Astrocyte of the spinal cord (primary cell): ENCODE data around the gene IGF2BP1.
A peak's percentile ranks its signal among the peaks of the same experiment; 100 is the strongest.
"Not testable (repeated sequence)": the region's sequence is repeated elsewhere in the genome, so short reads cannot be mapped to it uniquely, and the experiment has no call there.

Source experiments
- DNase-seq: peaks from one replicate; pipeline ENCODE4 v3.0.0; 2011; ENCODE audit warnings: low read depth, low spot score
- H3K4me3 ChIP-seq: 2 replicates; pipeline ENCODE4 v1.5.1; 2011; ENCODE audit warnings: low read depth, mild to moderate bottlenecking, low read length, moderate library complexity
- in situ Hi-C: cut with HindIII; loops from 2 replicates; pipeline ENCODE4 v1.10.0; 2017; ENCODE audit warnings: low sequenced_read_pairs
- TF ChIP-seq, protein P1 (sequence below): IDR thresholded peaks from 2 replicates; pipeline ENCODE4 v1.5.1; 2012; ENCODE audit warnings: low read depth, mild to moderate bottlenecking, low read length, inconsistent platforms

IGF2BP1 gene

DNA sequence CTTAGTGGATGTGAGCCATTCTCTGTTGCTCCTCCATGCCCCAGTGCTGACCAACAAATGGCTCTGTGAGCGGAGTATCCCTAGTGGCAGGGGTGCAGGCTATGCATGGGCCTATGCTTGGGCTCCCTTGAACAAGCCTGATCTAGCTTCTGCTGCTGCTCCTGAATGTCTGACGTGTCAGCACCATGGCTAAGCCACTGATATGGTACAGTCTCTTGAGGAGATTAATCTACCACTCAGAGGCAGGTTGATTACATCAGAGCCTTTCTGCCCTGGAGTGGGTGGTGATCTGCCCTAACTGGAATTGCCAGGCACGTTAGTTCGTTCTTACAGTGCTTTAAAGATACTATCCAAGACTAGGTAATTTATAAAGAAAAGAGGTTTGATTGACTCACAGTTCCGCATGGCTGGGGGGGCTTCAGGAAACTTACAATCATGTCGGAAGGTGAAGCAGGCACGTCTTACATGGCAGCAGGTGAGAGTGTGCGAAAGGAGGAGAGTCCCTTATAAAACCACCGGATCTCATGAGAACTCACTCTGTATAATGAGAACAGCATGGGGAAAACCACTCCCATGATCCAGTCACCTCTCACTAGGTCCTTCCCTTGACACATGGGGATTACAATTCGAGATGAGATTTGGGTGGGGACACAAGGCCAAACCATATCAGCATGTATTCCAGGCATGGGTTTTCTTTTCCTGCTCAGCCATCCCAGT, 93.9 kb downstream of the IGF2BP1 start:
- TF ChIP-seq, protein P1, sequence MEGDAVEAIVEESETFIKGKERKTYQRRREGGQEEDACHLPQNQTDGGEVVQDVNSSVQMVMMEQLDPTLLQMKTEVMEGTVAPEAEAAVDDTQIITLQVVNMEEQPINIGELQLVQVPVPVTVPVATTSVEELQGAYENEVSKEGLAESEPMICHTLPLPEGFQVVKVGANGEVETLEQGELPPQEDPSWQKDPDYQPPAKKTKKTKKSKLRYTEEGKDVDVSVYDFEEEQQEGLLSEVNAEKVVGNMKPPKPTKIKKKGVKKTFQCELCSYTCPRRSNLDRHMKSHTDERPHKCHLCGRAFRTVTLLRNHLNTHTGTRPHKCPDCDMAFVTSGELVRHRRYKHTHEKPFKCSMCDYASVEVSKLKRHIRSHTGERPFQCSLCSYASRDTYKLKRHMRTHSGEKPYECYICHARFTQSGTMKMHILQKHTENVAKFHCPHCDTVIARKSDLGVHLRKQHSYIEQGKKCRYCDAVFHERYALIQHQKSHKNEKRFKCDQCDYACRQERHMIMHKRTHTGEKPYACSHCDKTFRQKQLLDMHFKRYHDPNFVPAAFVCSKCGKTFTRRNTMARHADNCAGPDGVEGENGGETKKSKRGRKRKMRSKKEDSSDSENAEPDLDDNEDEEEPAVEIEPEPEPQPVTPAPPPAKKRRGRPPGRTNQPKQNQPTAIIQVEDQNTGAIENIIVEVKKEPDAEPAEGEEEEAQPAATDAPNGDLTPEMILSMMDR: no peak
- in situ Hi-C loops: no loop called here
- H3K4me3 ChIP-seq: no peak overlapping the region
- DNase-seq: no peak

GRCh38 chr17:49093131-49093530, 95.9 kb downstream of the IGF2BP1 start:
- TF ChIP-seq, protein P1: no peak
- DNase-seq: no peak
- no peak overlapping the region for H3K4me3 ChIP-seq
- in situ Hi-C loops: no loop called here

DNA sequence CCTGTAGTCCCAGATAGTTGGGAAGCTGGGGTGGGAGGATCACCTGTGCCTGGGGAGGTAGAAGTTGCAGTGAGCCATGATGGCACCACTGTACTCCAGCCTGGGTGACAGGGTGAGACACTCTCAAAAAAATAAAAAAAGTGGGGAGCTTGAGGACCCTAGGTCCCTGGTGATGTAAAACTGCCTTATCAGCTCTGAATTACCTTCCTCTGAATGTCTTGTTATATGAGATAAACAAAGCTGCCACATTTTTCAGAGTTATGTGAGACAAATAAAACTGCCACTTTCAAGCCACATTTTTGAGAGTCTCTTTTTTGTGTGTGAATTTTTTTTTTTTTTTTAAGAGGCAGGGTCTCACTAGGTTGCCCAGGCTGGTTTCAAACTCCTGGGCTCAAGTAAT, 103.4 kb downstream of the IGF2BP1 start:
- in situ Hi-C loops: no loop called here
- TF ChIP-seq, protein P1: no peak
- DNase-seq: no peak
- no peak overlapping the region for H3K4me3 ChIP-seq

DNA sequence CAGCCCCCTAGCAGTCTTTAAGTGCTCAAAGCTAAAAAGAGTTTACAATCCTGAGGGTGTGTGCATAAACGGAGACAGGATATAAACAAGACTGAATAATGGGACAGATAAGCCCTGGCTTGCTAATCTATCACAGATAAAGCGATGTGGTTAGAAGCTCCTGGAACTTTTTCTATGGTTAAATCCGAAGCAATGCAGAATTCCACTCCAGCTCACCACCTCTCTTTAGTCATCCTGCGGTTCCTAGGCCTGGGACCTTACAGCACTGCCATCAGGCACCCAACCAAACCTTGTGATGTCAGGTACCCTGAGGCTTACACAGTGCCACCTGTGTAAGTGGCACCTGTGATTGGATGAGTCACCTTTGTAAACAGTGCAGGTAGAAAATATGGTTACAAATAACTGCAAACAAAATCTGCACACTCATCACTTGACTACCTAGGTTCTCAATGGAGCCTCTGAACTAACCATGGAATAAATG, 103.9 kb downstream of the IGF2BP1 start:
- in situ Hi-C loops: no loop called here
- no peak overlapping the region for H3K4me3 ChIP-seq
- TF ChIP-seq, protein P1: no peak
- DNase-seq: peak; percentile 73

DNA sequence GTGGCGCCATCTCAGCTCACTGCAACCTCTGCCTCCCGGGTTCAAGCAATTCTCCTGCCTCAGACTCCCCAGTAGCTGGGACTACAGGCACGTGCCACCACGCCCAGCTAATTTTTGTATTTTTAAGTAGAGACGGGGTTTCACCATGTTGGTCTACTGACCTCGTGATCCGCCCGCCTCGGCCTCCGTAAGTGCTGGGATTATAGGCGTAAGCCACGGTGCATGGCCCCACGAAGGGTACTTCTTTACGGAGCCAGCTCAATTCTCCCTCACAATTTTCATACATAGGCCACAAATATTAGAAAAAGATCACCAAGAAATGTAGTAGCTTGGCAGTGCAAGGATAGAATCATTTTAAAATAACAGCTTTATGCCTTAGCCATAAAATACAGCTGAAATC, 106.2 kb downstream of the IGF2BP1 start:
- in situ Hi-C loops, DNase-seq, H3K4me3 ChIP-seq: not testable (repeated sequence)

DNA sequence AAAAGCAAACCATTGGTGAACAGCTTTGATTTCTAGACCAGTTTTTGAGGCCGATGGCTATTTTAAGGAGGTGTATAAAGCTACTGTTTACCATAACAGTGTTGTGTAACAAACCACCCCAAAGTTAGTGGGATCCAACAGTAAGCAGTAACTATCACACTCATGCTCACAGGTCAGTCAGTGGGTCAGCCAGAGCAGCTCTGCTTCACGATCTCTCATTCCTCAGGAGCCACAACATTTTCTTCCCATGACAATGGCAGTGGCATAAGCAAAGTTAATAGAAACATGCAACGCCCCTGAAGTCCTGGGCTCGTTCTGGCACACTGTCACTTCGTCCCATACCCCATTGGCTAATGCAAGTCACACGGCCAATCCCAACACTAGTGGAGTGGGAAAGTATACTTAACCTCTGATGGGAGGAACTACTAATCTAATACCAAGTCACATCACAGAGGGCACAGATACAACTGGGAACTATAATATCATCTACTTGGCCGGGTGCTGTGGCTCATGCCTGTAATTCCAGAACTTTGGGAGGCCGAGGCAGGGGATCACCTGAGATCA, 107.4 kb downstream of the IGF2BP1 start:
- in situ Hi-C loops: no loop called here
- TF ChIP-seq, protein P1: no peak
- no peak overlapping the region for H3K4me3 ChIP-seq
- no peak for DNase-seq
